NCI-H510A treated with DMSO at 0.1 percent for 48 hours (cell line): ENCODE data around the gene MGAT3.
"Not testable (repeated sequence)": the region's sequence is repeated elsewhere in the genome, so short reads cannot be mapped to it uniquely, and the experiment has no call there.

Experiments
- DNase-seq: peaks from one replicate; lab custom pipeline; 2025; lab: John Stamatoyannopoulos, UW

MGAT3 gene

GRCh38 chr22:39456522-39457197 lies at the start of gene MGAT3:
MGAT3 (plus strand) TSS chr22:39457012; CDS start chr22:39487348, 30,336 bp downstream.
- no peak for DNase-seq

- no peak for DNase-seq
Observed at GRCh38 chr22:39408173-39408572, 48.6 kb upstream of the MGAT3 start.

- no peak for DNase-seq
Observed at GRCh38 chr22:39408807-39409206, 48.0 kb upstream of the MGAT3 start.

GRCh38 chr22:39409516-39410029 lies 47.2 kb upstream of the MGAT3 start:
- no peak for DNase-seq

GRCh38 chr22:39410264-39410663 lies 46.5 kb upstream of the MGAT3 start:
- no peak for DNase-seq

GRCh38 chr22:39411828-39412365 lies 44.9 kb upstream of the MGAT3 start:
- not testable (repeated sequence) for DNase-seq

GRCh38 chr22:39413204-39413603 lies 43.6 kb upstream of the MGAT3 start:
- DNase-seq = not testable (repeated sequence)

- no peak for DNase-seq
Observed at GRCh38 chr22:39414377-39414776, 42.4 kb upstream of the MGAT3 start.

- DNase-seq = no peak
Observed at GRCh38 chr22:39414886-39415285, 41.9 kb upstream of the MGAT3 start.

- no peak for DNase-seq
Observed at GRCh38 chr22:39415506-39415905, 41.3 kb upstream of the MGAT3 start.

- no peak for DNase-seq
Observed at GRCh38 chr22:39416319-39416718, 40.5 kb upstream of the MGAT3 start.

GRCh38 chr22:39417641-39418040 lies 39.2 kb upstream of the MGAT3 start:
- no peak for DNase-seq

GRCh38 chr22:39418696-39419095 lies 38.1 kb upstream of the MGAT3 start:
- no peak for DNase-seq

GRCh38 chr22:39419096-39419495 lies 37.7 kb upstream of the MGAT3 start:
- DNase-seq = no peak

GRCh38 chr22:39419911-39420310 lies 36.9 kb upstream of the MGAT3 start:
- no peak for DNase-seq

- no peak for DNase-seq
Observed at GRCh38 chr22:39421691-39422090, 35.1 kb upstream of the MGAT3 start.

- no peak for DNase-seq
Observed at GRCh38 chr22:39422101-39422500, 34.7 kb upstream of the MGAT3 start.

GRCh38 chr22:39422721-39423120 lies 34.1 kb upstream of the MGAT3 start:
- DNase-seq = no peak

- DNase-seq = no peak
Observed at GRCh38 chr22:39423976-39424375, 32.8 kb upstream of the MGAT3 start.

GRCh38 chr22:39426380-39427043 lies 30.3 kb upstream of the MGAT3 start:
- DNase-seq = no peak

GRCh38 chr22:39427751-39428596 lies 28.8 kb upstream of the MGAT3 start:
- no peak for DNase-seq

GRCh38 chr22:39428597-39429071 lies 28.2 kb upstream of the MGAT3 start:
- peak; percentile 14 for DNase-seq
